Left cardiac atrium (tissue), 4 donors: ENCODE results near the gene PDE8B. TPM values are rescaled to one million over a fixed set of nuclear protein-coding genes. Genes with fewer than 3 reads are reported as not detected.
"Not testable (repeated sequence)": the region's sequence is repeated elsewhere in the genome, so short reads cannot be mapped to it uniquely, and the experiment has no call there.

Experiments
- ATAC-seq, 2 donors: fragments of 200-7000 bp; cut with Tn5 transposase; one replicate each; pipeline ENCODE4 v1.9.1; 2020; ENCODE audit warnings: mild to moderate bottlenecking in 2 of 2, moderate library complexity in 2 of 2
- DNase-seq: peaks from one replicate; pipeline ENCODE4 v3.0.0-alpha.2; 2020
- intact Hi-C, 2 donors: fragments of 100-400 bp; cut with DNase I; formaldehyde crosslinking; loops; one replicate each; pipeline versions ENCODE4 v1.14.1 to v1.15.1; 2022 to 2023
- total RNA-seq, 2 donors: library from RNA; stranded (reverse); fragmentation: NEBNext Ultra II Directional; extraction: Animal tissue kit (Norgen Biotek cat#: 25700); gene quantifications; one replicate each; pipeline ENCODE4 v1.2.1, GENCODE V29; 2021
- donor health status: DM: no; HTN: yes; CAD: no.
- donor health status: DM: no; HTN: yes; CAD: no; lungs with severe emphysema.
- donor health status: DM: yes; HTN: yes; CAD: no.
- donor health status: Dilated cardiomyopathy.

PDE8B gene
- total RNA-seq, 2 donors from 2014 or later: 20.8 to 40.2 TPM

DNA sequence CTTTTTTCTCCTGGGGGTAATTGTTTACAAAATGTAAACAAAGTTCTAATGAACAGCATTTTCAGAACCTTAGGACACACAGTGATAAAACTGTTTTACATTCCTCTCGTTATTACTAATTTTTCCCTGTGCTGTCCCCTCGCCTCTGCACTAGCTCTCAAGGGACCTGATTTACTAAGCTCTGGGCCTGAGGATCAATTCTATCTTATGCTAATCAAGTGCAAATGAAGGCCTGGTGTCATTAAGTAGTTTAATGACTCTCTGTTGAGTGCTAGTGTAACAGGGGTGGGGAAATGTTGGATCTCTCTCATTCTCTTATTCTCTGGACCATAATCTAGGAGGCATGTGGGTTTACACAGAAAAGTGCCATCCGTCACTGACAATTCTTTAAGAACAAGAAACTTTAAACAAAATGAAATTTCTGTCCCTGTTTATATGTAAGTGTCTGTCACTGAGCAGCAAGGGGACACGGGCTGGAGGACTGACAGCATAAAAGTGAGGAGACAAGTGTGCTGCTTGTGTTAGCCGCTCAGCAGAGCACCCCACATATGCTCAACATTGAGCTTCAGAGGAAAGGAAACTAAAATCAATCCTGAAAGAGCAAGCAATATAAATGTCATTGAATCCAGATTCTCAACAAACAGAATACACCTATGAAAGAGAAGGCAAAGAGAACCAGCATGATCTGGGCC lies 166.3 kb downstream of the PDE8B start:
- no peak for ATAC-seq
- DNase-seq: no peak
- intact Hi-C loops: no loop called here

DNA sequence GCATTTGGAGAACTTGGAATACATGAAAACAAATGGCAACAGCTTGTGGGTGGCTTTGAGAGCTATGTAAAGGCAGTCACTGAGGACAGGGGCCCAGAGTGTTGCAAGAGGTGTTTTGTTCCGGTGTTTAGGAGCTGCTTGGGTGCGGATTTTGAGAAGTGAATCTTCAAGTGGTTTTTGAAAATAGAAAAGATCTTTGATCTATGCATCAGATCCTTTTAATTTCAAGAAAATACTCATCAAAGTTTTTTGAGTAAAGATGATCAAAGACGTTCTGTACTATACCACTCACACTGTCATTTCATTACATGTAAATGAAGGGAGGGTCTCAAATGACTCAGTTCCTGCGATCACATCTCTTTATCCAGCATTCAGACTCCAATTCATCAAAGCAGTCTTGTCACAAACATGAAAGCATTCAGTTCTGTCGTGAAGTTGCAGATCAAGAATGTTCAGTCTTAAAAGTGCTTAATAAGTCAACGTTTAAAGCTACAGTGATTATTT lies 169.1 kb downstream of the PDE8B start:
- intact Hi-C loops: no loop called here

DNA sequence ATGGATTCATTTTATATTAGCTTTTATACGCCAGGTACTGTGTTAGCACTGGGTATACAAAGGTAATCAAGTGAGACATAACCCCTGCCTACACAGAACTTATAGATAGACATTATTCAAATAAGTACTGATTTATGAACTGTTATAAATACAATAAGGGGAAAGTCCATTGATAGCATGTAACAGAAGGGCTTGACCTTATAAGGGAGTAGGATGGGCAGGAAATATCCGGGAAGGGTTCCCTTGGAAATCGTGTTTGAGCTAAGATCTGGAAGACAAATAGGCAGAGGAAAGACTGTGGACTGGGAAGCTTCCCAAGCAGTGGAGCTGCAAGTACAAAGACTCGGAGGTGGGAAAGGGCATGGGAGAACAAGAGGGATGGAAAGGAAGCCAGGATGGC lies 170.2 kb downstream of the PDE8B start:
- ATAC-seq: no peak
- intact Hi-C loops: no loop called here
- no peak for DNase-seq

More for the DNA sequence above, 169.1 kb downstream of the PDE8B start:
- DNase-seq (no peak), ATAC-seq (no peak)

DNA sequence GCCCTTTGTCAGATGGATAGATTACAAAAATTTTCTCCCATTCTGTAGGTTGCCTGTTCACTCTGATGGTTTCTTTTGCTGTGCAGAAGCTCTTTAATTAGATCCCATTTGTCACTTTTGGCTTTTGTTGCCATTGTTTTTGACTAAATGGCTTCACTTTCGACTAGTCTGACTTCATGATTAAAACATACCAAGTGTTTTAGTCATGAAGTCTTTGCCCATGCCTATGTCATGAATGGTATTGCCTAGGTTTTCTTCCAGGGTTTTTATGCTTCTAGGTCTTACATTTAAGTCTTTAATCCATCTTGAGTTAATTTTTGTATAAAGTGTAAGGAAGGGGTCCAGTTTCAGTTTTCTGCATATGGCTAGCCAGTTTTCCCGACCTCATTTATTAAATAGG lies 172.9 kb downstream of the PDE8B start:
- DNase-seq, ATAC-seq, intact Hi-C loops: not testable (repeated sequence)

DNA sequence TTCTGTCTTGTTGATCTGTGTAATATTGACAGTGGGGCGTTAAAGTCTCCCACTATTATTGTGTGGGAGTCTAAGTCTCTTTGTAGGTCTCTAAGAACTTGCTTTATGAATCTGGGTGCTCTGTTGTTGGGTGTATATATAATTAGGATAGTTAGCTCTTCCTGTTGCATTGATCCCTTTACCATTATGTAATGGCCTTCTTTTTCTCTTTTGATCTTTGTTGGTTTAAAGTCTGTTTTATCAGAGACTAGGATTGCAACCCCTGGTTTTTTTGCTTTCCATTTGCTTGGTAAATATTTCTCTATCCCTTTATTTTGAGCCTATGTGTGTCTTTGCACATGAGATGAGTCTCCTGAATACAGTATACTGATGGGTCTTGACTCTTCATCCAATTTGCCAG lies 175.9 kb downstream of the PDE8B start:
- ATAC-seq, DNase-seq, intact Hi-C loops: not testable (repeated sequence)

DNA sequence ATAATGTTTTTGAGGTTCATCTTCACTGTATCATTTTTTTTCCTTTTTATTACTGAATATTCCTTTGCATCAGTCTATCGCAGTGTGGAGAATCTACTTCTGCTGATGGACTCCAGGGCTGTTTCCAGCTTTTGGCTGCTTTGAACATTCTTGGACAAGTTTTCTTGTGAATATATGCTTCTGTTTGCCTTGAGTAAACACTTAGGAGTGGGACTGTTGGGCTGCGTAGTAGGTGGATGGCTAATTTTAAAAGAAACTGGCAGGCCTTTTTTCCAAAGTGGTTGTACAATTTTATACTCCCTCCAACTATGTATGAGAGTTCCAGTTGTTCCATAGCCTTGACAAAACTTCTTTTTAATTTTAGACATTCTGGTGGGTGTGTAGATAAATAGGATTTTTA lies 179.3 kb downstream of the PDE8B start:
- intact Hi-C loops: no loop called here
- DNase-seq: no peak
- ATAC-seq: no peak

DNA sequence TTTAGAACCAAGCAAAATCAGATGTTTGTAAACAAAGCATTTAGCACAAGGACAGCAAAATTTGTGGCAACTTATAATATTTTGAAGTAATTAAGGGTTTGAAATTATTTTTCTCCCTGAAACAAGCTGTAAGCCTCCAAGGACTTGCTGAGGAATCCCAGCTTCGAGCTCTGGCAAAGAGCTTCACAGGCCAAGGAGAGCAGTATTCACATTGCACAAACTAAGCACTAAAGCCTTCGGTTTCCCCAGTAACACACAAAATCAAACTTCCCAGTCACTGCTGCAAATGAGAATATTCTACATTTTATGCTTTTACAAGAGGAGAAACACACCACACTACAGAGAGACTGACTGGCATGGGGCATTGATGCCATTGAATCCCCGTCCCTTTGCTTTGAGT lies 179.7 kb downstream of the PDE8B start:
- peak in 1 of 2 donors; percentile 77 for ATAC-seq
- intact Hi-C loops: no loop called here
- DNase-seq: no peak

DNA sequence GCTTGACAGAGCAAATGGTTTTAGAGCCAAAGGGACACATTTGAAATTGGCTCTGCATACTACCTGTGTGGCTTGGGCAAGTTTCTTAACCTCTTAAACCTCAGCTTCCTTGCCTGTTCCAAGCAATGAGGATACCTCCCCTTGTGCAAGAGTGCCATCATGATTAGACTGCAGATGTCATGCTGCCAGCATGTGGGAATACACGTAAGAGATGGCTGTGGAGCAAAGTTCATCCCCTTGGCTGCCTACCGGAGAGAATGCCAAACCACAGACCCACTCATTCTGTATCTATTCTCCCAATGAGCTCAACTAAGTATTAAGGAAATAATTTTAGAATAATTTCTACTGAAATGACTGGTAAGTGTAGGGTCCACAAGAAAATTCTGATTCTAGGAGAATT lies 180.3 kb downstream of the PDE8B start:
- ATAC-seq: peak in 1 of 2 donors; percentile 55
- DNase-seq: no peak
- intact Hi-C loops: no loop called here

DNA sequence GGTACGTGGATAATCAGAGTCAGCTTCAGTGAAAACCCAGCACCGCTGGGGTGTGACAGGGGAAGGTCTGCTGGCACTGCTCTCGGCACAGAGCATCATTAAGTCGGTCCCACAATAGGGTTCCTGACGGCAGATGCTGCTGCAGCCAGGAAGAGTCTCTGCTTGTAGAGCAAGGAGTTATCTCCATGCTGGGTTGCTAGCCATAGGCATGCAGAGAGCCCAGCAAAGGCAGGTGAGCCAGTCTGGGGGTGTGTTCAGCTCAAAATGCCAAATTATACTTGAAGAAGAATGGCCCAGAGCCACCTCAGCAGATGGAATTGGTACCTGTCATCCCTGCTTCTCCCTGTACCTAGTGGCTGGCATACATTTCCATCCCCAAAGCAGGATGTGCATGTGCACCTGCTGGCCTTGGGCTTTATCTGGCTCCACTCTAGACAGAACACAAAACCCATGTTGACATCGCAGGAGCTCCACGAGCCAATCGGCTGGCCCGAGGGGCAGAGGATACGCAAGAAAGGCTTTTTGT lies 180.8 kb downstream of the PDE8B start:
- ATAC-seq: no peak
- intact Hi-C loops: no loop called here
- no peak for DNase-seq

DNA sequence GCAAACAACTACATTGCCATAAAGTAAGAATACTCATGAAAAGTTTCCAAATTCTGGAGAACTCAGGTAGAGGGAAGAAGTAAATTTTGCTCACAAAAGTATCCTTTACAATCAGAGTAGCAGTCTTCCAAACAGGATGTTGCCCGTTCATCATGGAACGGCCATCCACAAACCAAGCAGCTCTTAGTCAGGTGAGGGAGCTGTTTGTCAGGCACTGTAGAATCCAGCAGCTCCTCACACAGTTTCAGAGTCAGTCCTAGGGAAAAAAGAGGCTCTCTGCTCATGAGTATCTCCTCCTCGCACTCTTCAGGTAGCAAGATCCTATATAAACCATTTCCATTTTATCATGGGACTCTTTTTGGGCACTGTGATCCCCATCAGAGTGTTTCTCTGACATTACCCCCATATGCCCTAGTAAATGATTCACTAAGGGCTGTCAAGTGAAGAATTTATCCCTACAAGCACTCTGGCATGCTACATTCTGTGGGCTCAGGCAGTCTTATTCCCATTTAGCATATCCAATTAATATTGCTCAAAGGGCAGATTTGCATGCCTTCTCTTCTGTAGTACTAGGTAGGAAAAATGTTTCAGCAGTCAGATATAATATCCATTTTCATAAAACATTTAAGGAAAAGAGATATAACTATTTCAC lies 183.7 kb downstream of the PDE8B start:
- intact Hi-C loops: no loop called here
- ATAC-seq (no peak), DNase-seq (no peak)

DNA sequence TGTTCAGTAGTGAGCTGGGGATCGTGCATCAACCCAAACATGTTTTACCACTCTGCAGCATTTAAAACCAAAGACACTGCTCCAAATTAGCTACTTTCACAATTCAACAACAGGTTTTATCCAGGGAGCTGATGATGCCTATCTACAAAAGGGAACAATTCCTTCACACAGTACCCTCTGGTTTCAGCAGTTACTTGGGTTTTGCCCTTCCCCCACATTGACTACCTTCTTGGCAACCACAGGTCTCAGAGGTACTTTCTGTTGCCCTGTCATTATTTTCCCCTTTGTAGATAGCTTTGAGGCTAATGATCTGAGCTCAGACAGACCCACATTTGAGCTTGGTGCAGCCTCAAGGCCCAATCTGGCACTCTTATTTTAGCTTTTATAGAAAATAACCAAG lies 185.5 kb downstream of the PDE8B start:
- ATAC-seq (no peak), DNase-seq (no peak)
- intact Hi-C loops: no loop called here

DNA sequence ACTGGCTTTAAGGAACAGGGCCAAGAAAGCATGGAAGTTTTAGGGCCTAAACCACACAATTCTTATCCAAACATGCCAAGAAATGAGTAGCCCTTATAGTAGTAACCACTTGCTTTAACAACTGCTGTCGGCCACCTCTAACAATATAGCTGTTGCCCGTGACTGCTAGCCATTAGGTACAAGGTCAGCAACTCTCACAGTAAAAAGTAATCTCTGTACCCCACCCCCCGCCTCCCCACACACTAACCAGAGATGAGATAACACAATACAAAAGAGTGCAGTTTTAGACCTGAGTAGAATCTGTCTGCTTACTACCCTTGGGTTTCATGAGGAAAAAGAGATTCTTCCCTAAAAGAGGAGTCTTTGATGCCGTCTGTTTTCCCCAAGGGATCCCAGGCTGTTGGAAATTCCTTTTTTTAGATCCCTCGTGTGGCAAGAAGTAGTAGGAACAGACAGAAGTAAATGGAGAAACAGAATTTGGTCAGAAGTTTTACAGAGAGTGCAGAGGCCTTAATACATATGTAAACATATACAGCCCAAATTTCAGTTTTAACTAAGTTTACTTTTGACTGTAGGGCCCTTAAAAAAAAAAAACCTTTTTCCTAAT lies 187.3 kb downstream of the PDE8B start:
- ATAC-seq (no peak), DNase-seq (no peak)
- intact Hi-C loops: no loop called here

DNA sequence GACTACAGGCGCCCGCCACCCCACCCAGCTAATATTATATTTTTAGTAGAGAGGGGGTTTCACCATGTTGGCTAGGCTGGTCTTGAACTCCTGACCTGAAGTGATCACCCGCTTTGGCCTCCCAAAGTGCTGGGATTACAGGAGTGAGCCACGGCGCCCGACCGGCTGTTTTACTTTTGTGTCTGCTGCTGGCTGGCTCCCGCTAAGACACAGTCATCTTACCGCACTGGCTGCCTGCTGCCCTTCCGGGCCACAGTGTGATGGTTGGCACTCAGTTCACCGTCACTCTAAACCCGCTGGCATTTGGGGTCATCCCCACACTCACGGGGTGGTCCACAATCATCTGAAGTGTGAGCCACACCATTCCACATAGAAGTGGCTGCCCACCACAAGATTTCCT lies 188.0 kb downstream of the PDE8B start:
- no peak for DNase-seq
- no peak for ATAC-seq
- intact Hi-C loops: no loop called here

DNA sequence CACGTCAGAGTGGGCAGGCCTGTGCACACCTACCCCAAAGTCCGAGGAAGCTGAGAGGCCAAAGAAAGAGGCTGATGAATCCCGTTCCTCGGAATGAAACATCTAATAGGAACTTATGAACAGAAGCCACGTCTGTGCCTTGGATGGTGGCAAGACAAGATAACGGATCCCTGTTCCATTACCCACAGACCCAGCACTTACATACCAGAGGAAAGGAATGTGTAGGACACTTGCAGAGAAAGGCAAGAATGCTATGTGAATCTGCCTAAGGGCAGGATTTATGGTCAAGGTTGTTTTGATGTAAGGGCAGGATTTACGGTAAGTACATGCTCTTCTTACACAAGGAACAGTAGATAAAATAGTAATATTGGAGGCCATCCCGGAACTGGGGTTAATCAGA lies 188.4 kb downstream of the PDE8B start:
- no peak for ATAC-seq
- intact Hi-C loops: no loop called here
- DNase-seq: no peak

DNA sequence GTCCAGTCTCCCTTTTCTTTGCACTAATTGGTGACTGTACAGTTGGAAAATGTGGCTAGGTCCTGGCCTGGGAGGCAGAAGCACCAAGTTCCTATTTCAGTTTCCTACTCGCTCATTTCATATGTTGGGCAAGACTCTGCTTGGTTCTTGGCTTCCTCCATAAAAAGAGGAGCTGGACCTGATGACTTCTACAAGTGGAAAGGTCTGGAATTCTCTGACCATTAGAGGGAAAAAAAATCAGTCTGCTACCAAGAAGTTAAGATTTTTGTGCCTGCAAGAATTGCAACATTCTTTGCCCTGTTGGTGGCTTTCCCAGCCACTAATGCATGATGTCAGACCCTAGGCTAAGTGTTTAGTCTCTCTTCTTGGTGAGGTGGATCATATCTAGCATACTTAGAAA lies 190.2 kb downstream of the PDE8B start:
- ATAC-seq (peak in 1 of 2 donors; percentile 63), DNase-seq (no peak)
- intact Hi-C loops: no loop called here

DNA sequence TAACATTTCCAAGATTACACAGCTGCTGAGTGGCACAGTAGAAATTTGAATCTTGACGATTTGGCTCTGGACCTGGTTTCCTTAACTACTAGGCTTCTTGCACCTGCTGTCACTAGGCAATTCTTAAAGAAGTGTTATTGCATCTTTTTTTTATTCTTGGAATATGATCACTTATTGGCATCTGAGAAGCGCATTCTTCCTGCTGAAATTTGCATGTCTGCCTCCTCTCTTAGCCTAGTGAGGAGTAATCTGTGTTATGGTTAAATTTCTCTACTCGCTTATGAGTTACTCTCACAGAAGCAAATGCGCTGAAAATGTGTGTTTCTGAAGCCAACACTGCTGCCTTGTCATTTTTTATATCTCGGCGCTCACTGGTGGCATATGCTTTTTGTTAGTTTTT lies 192.3 kb downstream of the PDE8B start:
- ATAC-seq: no peak
- no peak for DNase-seq
- intact Hi-C loops: no loop called here

DNA sequence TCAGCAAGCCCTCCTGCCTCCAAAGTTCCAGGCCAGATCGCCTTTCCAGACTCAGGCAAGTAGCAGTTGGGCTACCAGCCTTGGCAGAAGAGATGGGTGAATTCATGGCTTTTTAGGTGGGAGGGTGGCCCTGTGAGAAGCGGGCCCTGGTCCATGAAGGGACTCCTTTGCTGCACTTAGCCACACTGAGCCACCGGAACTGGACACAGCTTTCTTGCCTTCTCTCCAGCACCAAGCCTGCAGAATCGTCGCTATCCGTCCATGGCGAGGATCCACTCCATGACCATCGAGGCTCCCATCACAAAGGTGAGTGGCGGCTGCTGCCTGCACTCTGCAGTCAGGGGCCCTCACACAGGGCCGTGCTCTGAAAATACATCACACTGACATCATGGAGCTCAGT lies 196.7 kb downstream of the PDE8B start:
- DNase-seq (no peak), ATAC-seq (no peak)
- intact Hi-C loops: no loop called here

DNA sequence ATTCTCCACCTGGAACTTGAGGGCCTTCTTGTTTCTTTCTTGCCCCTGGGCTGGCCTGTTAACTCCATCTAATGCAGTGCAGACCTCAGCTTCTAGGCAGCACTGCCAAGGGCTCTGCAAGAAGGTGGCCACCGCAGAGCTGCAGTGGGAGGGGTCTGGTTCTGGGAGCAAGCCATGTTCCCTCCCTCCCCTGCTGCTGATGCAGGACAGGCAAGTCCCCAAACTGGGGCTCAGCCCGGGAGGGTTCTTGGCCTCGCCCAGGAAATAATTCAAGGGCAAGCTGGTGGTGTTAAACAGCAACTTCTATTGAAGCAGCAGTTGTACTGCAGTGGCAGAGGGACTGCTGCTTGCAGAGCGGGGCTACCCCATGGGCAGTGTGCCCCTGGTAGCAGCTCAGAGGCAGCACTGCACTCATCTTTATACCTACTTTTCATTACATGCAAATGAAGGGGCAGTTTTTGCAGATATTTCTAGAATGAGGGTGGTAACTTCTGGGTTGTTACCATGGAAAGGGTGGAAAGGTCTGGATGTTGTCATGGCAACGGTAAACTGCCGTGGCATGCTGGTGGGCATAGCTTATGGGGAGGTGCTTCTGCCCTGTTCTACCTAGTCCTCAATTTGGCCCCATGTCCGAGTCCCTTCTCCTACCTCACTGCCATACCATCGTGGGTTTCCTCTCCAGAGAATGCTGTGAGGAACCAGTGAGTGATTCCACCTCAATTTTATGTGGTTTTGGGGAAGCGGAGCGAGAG lies 199.6 kb downstream of the PDE8B start:
- intact Hi-C loops: no loop called here
- ATAC-seq (no peak), DNase-seq (no peak)

DNA sequence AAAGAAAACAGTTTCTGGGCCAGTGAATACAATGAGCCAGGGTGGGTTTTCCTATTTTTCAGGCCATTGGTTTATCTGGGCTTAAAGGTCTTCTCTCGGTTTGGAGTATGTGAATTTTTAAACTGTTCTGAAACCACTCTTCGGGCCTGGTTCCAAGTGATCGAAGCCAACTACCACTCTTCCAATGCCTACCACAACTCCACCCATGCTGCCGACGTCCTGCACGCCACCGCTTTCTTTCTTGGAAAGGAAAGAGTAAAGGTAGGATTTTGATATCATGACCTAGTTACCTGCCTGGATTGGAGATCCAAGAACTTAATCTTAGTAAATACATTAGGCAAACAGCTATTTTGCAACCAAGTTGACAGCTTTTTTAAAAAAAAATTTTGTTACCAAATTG lies 202.6 kb downstream of the PDE8B start:
- no peak for DNase-seq
- no peak for ATAC-seq
- intact Hi-C loops: no loop called here

DNA sequence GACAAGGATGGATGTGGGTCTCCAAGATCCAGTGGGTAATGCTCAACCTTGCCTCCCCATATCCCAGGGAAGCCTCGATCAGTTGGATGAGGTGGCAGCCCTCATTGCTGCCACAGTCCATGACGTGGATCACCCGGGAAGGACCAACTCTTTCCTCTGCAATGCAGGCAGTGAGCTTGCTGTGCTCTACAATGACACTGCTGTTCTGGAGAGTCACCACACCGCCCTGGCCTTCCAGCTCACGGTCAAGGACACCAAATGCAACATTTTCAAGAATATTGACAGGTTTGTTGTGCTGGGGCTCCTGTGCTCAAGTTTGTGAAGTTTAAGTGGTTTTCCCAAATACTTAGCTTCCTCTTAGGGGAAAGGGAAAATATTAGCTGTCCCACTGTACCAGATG lies 207.7 kb downstream of the PDE8B start:
- DNase-seq (no peak), ATAC-seq (no peak)
- intact Hi-C loops: no loop called here
